K562 (cell line): Measurements from ENCODE around the gene SMIM41.

Experiments
- ARID2 ChIP-seq: fragments of 450-650 bp; IDR thresholded peaks from 2 replicates; pipeline ENCODE4 v1.6.1; 2017; ENCODE audit warnings: antibody characterized with exemption, mild to moderate bottlenecking
- CTCF ChIP-seq, 3 experiments: IDR thresholded peaks in 2 of 3; conservative IDR thresholded peaks in 1 of 3; 2 replicates each; pipeline ENCODE4 v1.5.1; 2011 to 2012; ENCODE audit warnings: low read length in 3 of 3, mild to moderate bottlenecking in 3 of 3, control low read depth in 2 of 3, improper control_type of control experiment in 1 of 3, inconsistent platforms in 1 of 3, low read depth in 1 of 3, mixed read lengths in 1 of 3, moderate library complexity in 1 of 3; ENCODE audit not compliant: insufficient read depth in 2 of 3
- FOSL1 ChIP-seq: fragments of 200-800 bp; sonication (Bioruptor generic); conservative IDR thresholded peaks from 2 replicates; pipeline ENCODE4 v1.6.1; 2016; ENCODE audit warnings: missing genetic modification characterization, missing compliant biosample characterization
- POLR2A ChIP-seq: fragments of 450-650 bp; conservative IDR thresholded peaks from 2 replicates; pipeline ENCODE4 v1.6.1; 2016
- SMAD1 ChIP-seq: fragments of 150-350 bp; IDR thresholded peaks from 2 replicates; pipeline ENCODE4 v1.6.1; 2014; ENCODE audit warnings: low read length, low read depth; ENCODE audit not compliant: partially characterized antibody
- SNIP1 ChIP-seq: fragments of 450-650 bp; IDR thresholded peaks from 2 replicates; pipeline ENCODE4 v1.7.1; 2017; ENCODE audit warnings: low read depth, mild to moderate bottlenecking
- ZNF318 ChIP-seq, 2 experiments: fragments of 450-650 bp; IDR thresholded peaks; 2 replicates each; pipeline ENCODE4 v1.6.1; 2016; ENCODE audit warnings: mild to moderate bottlenecking in 2 of 2, borderline replicate concordance in 1 of 2, low read depth in 1 of 2, moderate library complexity in 1 of 2
- ZNF512 ChIP-seq: IDR thresholded peaks from 2 replicates; pipeline ENCODE4 v1.6.1; 2016; ENCODE audit warnings: missing genetic modification characterization, missing compliant biosample characterization
- ZNF717 ChIP-seq: fragments of 250-450 bp; sonication (Bioruptor Pico); IDR thresholded peaks from 2 replicates; pipeline ENCODE4 v1.5.0; 2021

GRCh38 chr12:52130711-52131110 lies 51.2 kb downstream of the SMIM41 start:
- no peak for TF ChIP-seq CTCF (IDR thresholded peaks at IDR 0.05 in 2 of 3, conservative IDR thresholded peaks at IDR 0.05 in 1 of 3; ENCODE audit: insufficient read depth in 2 of 3, low read depth in 1 of 3, low read length in 3 of 3)
- TF ChIP-seq ZNF318 (IDR thresholded peaks at IDR 0.05; ENCODE audit: borderline replicate concordance in 1 of 2, low read depth in 1 of 2), result no peak
- no peak for TF ChIP-seq ARID2
- TF ChIP-seq ZNF512 (tag), result no peak
- TF ChIP-seq FOSL1 (tag), result no peak
- TF ChIP-seq SMAD1, result no peak
- TF ChIP-seq POLR2A, result no peak
- no peak for TF ChIP-seq SNIP1
- no peak for TF ChIP-seq ZNF717 (CRISPR knock-in tag)
